GM23338 (cell line): ENCODE measurements around the gene C1orf174. TPM values are rescaled to one million over a fixed set of nuclear protein-coding genes. Genes with fewer than 3 reads are reported as not detected.

Source experiments
- ATAC-seq: fragments of 200-7000 bp; cut with Tn5 transposase; 3 replicates; pipeline ENCODE4 v1.9.1; 2020
- DNase-seq: peaks from one replicate; pipeline ENCODE4 v3.0.0-alpha.2; 2015; ENCODE audit warnings: low spot score
- H2AFZ ChIP-seq: fragments of 200-600 bp; sonication (generic); 2 replicates; pipeline ENCODE4 v1.8.0; 2016; ENCODE audit warnings: antibody characterized with exemption, mild to moderate bottlenecking, moderate library complexity
- H3F3A ChIP-seq: fragments of 200-600 bp; sonication (generic); replicated peaks from 2 replicates; pipeline ENCODE4 v1.8.0; 2017; ENCODE audit warnings: antibody characterized with exemption, mixed run types, low read depth
- H3K27ac ChIP-seq: fragments of 200-600 bp; sonication (generic); 2 replicates; pipeline ENCODE4 v1.6.1; 2016; ENCODE audit warnings: low read depth
- H3K27me3 ChIP-seq: fragments of 200-600 bp; sonication (generic); 2 replicates; pipeline ENCODE4 v1.8.0; 2016; ENCODE audit warnings: mild to moderate bottlenecking, mixed run types, moderate library complexity; ENCODE audit not compliant: insufficient read depth
- H3K36me3 ChIP-seq: fragments of 200-600 bp; sonication (generic); 2 replicates; pipeline ENCODE4 v1.8.0; 2016; ENCODE audit warnings: mild to moderate bottlenecking; ENCODE audit not compliant: insufficient read depth
- H3K4me1 ChIP-seq: fragments of 200-600 bp; sonication (generic); 2 replicates; pipeline ENCODE4 v1.8.0; 2016; ENCODE audit warnings: mild to moderate bottlenecking, moderate library complexity; ENCODE audit not compliant: insufficient read depth
- H3K4me2 ChIP-seq: fragments of 200-600 bp; sonication (generic); 2 replicates; pipeline ENCODE4 v1.7.1; 2017; ENCODE audit warnings: mixed run types
- H3K4me3 ChIP-seq: fragments of 200-600 bp; sonication (generic); 2 replicates; pipeline ENCODE4 v1.6.1; 2016; ENCODE audit warnings: mixed run types
- H3K79me2 ChIP-seq: fragments of 200-600 bp; sonication (generic); replicated peaks from 2 replicates; pipeline ENCODE4 v1.8.0; 2017; ENCODE audit warnings: mild to moderate bottlenecking; ENCODE audit not compliant: insufficient read depth
- H3K9me2 ChIP-seq: fragments of 200-600 bp; sonication (generic); 2 replicates; pipeline ENCODE4 v1.8.0; 2017; ENCODE audit not compliant: insufficient read depth
- H4K20me1 ChIP-seq: fragments of 200-600 bp; sonication (generic); replicated peaks from 2 replicates; pipeline ENCODE4 v1.8.0; 2017; ENCODE audit warnings: mild to moderate bottlenecking; ENCODE audit not compliant: insufficient read depth
- H3K27ac Mint-ChIP-seq: 2 replicates; pipeline ENCODE4 v1.8.0; 2020; ENCODE audit warnings: inconsistent platforms, mild to moderate bottlenecking, moderate library complexity, mixed read lengths
- H3K27me3 Mint-ChIP-seq: 3 replicates; pipeline ENCODE4 v1.8.0; 2022; ENCODE audit warnings: low read depth, mild to moderate bottlenecking, moderate library complexity, mixed read lengths, inconsistent platforms; ENCODE audit not compliant: insufficient read depth, poor library complexity
- H3K36me3 Mint-ChIP-seq: 3 replicates; pipeline ENCODE4 v1.8.0; 2021; ENCODE audit warnings: low read depth, mild to moderate bottlenecking, inconsistent platforms, moderate library complexity, mixed read lengths
- H3K4me1 Mint-ChIP-seq: 3 replicates; pipeline ENCODE4 v1.8.0; 2020; ENCODE audit warnings: mild to moderate bottlenecking, inconsistent platforms, mixed read lengths
- H3K4me3 Mint-ChIP-seq: 3 replicates; pipeline ENCODE4 v1.8.0; 2021; ENCODE audit warnings: moderate library complexity, mild to moderate bottlenecking, inconsistent platforms, mixed read lengths
- H3K9me3 Mint-ChIP-seq: 3 replicates; pipeline ENCODE4 v1.8.0; 2020; ENCODE audit warnings: moderate library complexity, mild to moderate bottlenecking, inconsistent platforms, mixed read lengths
- CREB1 ChIP-seq: fragments of 250-450 bp; sonication (Bioruptor Pico); IDR thresholded peaks from 2 replicates; pipeline ENCODE4 v1.5.0; 2020; ENCODE audit warnings: low read depth, mild to moderate bottlenecking, moderate library complexity
- EZH2 ChIP-seq: fragments of 200-600 bp; sonication (generic); IDR thresholded peaks from one replicate; pipeline ENCODE4 v1.8.0; 2017; ENCODE audit warnings: antibody characterized with exemption, mild to moderate bottlenecking, low read depth; ENCODE audit not compliant: unreplicated experiment
- EZH2phosphoT487 ChIP-seq: fragments of 200-600 bp; sonication (generic); IDR thresholded peaks from one replicate; pipeline ENCODE4 v1.8.1; 2018; ENCODE audit warnings: antibody characterized with exemption; ENCODE audit not compliant: unreplicated experiment
- JUNB ChIP-seq: IDR thresholded peaks from one replicate; pipeline ENCODE4 v1.6.1; 2016; ENCODE audit warnings: antibody characterized with exemption; ENCODE audit not compliant: unreplicated experiment
- POLR2AphosphoS5 ChIP-seq: IDR thresholded peaks from 2 replicates; pipeline ENCODE4 v1.6.1; 2016; ENCODE audit warnings: antibody characterized with exemption, low read depth
- REST ChIP-seq: IDR thresholded peaks from one replicate; pipeline ENCODE4 v1.6.1; 2018; ENCODE audit warnings: antibody characterized with exemption; ENCODE audit not compliant: unreplicated experiment
- STAT1 ChIP-seq: IDR thresholded peaks from one replicate; pipeline ENCODE4 v1.6.1; 2016; ENCODE audit warnings: antibody characterized with exemption; ENCODE audit not compliant: unreplicated experiment
- ZNF114 ChIP-seq: fragments of 250-450 bp; sonication (Bioruptor Pico); IDR thresholded peaks from 2 replicates; pipeline ENCODE4 v1.5.0; 2020; ENCODE audit warnings: mild to moderate bottlenecking, moderate library complexity
- ZNF331 ChIP-seq: fragments of 250-450 bp; sonication (Bioruptor Pico); IDR thresholded peaks from 2 replicates; pipeline ENCODE4 v1.5.0; 2020; ENCODE audit warnings: low read depth, mild to moderate bottlenecking, moderate library complexity
- ZNF462 ChIP-seq: fragments of 250-450 bp; sonication (Bioruptor Pico); IDR thresholded peaks from 2 replicates; pipeline ENCODE4 v1.5.0; 2020; ENCODE audit warnings: mild to moderate bottlenecking, moderate library complexity
- long read RNA-seq: library from polyadenylated mRNA; unstranded; transcript quantifications from one replicate; pipeline ENCODE4 v2.0.0, GENCODE V29; 2020; ENCODE audit not compliant: unreplicated experiment
- polyA plus RNA-seq: library from polyadenylated mRNA; unstranded; fragments of >200 nt; fragmentation: Nextera tagmentation; extraction: Ambion mirVana; gene quantifications from 2 replicates; pipeline ENCODE4 v1.2.1, GENCODE V29; 2016
- total RNA-seq: library from RNA; depleted of rRNA; stranded (reverse); fragments of >200 nt; shearing (Covaris generic); gene quantifications from 2 replicates; pipeline ENCODE4 v1.2.3, GENCODE V29; 2014; rRNA removed
- TF ChIP-seq, protein P1 (sequence below), 2 experiments: fragments of 200-600 bp in 1 of 2; sonication (generic) in 1 of 2; conservative IDR thresholded peaks; 2 replicates each; pipeline versions ENCODE4 v1.5.1 to v1.6.1; 2016 to 2017; ENCODE audit warnings: antibody characterized with exemption in 2 of 2, low read depth in 2 of 2, mild to moderate bottlenecking in 2 of 2, moderate library complexity in 1 of 2
- TF ChIP-seq, protein P2 (sequence below): IDR thresholded peaks from 2 replicates; pipeline ENCODE4 v1.6.1; 2016; ENCODE audit warnings: antibody characterized with exemption

C1orf174 gene
- total RNA-seq (28.7 and 30.8 TPM in 2 replicates), polyA plus RNA-seq (26.3 and 28.5 TPM in 2 replicates)
- long read RNA-seq, transcript C1orf174-201 (4 exons, 1,666 nt), result major isoform, 20 of 22 reads
- long read RNA-seq, partial matches to known transcripts, result 1 of 22 reads
- long read RNA-seq, other reads (novel, unspliced or antisense), result 1 of 22 reads

DNA sequence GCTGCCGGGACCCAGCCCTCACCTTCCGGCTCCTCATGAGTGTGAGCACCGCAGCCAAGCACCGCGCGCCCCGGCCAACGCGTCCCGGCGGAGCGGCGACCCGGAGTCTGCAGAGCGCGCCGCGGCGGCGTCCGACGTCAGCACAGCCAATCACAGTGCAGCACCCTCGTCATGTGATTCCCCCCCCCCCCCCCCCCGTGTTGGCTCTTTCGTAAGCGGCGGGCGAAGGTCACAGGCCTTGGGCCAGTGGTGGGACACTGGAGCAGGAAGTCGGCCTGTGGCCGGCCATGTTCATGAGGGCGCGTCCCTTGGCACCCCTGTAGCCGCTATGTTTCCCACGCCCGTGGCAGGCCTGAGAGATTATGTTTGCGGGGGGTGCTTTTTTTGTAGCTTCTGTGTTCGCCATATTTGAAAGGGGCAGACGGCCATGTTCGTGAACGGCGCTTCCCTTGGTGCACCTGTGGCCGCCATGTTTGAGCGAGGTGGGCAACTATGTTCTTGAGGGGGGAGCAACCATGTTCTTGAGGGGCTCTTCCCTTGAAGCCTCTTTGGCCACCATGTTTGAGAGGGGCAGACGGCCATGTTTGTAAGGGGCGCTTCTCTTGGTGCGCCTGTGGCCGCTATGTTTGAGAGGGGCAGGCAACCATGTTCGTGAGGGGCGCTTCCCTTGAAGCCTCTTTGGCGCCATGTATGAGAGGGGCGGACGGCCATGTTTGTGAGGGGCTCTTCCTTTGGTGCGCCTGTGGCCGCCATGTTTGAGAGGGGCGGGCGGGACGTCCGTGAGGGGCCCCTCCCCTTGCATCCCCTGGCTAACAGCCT, at the start of gene C1orf174:
Gene C1orf174 (minus strand): TSS at position 123 of the 819 bp plus-strand sequence. CDS start 86 bp downstream, at position 37.
- no peaks in the 10 kb centered on the region for H3K36me3 ChIP-seq
- peak within 1 kb of the TSS; percentile 95 for H3K4me3 ChIP-seq
- peaks cover 6% of the 10 kb centered on the region; the same call in 2 of the 3 replicates for H3K36me3 Mint-ChIP-seq
- peak within 1 kb of the TSS; percentile 94 for H3K4me3 Mint-ChIP-seq
- DNase-seq (peak; percentile 97), ATAC-seq (peak; percentile 82)
- no peaks in the 10 kb centered on the region for H3K27me3 ChIP-seq
- H3K27ac ChIP-seq, result peak within 1 kb of the TSS; percentile 100
- H2AFZ ChIP-seq, result peak within 1 kb of the TSS; percentile 97
- H3K79me2 ChIP-seq, result peaks cover 41% of the 10 kb centered on the region
- H3K4me1 Mint-ChIP-seq, result peaks cover 23% of the 10 kb centered on the region
- peaks cover 11% of the 10 kb centered on the region; the same call in 2 of the 3 replicates for H3K9me3 Mint-ChIP-seq
- 0 out of 2 replicates have a peak, but pooled peaks cover 4% of the 10 kb centered on the region for H3K4me1 ChIP-seq
- peaks cover 3% of the 10 kb centered on the region; the same call in 1 of the 2 replicates for H3F3A ChIP-seq
- peaks cover 9% of the 10 kb centered on the region for H3K27me3 Mint-ChIP-seq
- H3K27ac Mint-ChIP-seq, result peak within 1 kb of the TSS; percentile 100
- H3K9me2 ChIP-seq, result no peaks in the 10 kb centered on the region
- peaks cover 11% of the 10 kb centered on the region; the same call in 1 of the 2 replicates for H4K20me1 ChIP-seq
- H3K4me2 ChIP-seq, result peak within 1 kb of the TSS; percentile 93
- TF ChIP-seq CREB1 (CRISPR knock-in tag), result peak; percentile 60
- no peak for TF ChIP-seq EZH2
- no peak for TF ChIP-seq EZH2phosphoT487
- no peak for TF ChIP-seq JUNB
- no peak for TF ChIP-seq ZNF462 (CRISPR knock-in tag)
- TF ChIP-seq, protein P1, sequence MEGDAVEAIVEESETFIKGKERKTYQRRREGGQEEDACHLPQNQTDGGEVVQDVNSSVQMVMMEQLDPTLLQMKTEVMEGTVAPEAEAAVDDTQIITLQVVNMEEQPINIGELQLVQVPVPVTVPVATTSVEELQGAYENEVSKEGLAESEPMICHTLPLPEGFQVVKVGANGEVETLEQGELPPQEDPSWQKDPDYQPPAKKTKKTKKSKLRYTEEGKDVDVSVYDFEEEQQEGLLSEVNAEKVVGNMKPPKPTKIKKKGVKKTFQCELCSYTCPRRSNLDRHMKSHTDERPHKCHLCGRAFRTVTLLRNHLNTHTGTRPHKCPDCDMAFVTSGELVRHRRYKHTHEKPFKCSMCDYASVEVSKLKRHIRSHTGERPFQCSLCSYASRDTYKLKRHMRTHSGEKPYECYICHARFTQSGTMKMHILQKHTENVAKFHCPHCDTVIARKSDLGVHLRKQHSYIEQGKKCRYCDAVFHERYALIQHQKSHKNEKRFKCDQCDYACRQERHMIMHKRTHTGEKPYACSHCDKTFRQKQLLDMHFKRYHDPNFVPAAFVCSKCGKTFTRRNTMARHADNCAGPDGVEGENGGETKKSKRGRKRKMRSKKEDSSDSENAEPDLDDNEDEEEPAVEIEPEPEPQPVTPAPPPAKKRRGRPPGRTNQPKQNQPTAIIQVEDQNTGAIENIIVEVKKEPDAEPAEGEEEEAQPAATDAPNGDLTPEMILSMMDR (conservative IDR thresholded peaks at IDR 0.05; ENCODE audit: low read depth in 2 of 2), result no peak
- TF ChIP-seq, protein P2, sequence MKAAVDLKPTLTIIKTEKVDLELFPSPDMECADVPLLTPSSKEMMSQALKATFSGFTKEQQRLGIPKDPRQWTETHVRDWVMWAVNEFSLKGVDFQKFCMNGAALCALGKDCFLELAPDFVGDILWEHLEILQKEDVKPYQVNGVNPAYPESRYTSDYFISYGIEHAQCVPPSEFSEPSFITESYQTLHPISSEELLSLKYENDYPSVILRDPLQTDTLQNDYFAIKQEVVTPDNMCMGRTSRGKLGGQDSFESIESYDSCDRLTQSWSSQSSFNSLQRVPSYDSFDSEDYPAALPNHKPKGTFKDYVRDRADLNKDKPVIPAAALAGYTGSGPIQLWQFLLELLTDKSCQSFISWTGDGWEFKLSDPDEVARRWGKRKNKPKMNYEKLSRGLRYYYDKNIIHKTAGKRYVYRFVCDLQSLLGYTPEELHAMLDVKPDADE, result peak; percentile 93
- TF ChIP-seq ZNF114, result peak; percentile 98
- TF ChIP-seq ZNF331 (CRISPR knock-in tag), result no peak
- TF ChIP-seq POLR2AphosphoS5, result peak; percentile 53
- TF ChIP-seq STAT1, result no peak
- TF ChIP-seq REST, result no peak
